HG03108 (cell line): ENCODE measurements around the gene IGFBP1.

ENCODE experiments used
- ATAC-seq: cut with Tn5 transposase; IDR thresholded peaks from one replicate; pipeline ENCODE4 v1.9.1; 2021; ENCODE audit warnings: moderate library complexity; ENCODE audit not compliant: unreplicated experiment

Gene IGFBP1

DNA sequence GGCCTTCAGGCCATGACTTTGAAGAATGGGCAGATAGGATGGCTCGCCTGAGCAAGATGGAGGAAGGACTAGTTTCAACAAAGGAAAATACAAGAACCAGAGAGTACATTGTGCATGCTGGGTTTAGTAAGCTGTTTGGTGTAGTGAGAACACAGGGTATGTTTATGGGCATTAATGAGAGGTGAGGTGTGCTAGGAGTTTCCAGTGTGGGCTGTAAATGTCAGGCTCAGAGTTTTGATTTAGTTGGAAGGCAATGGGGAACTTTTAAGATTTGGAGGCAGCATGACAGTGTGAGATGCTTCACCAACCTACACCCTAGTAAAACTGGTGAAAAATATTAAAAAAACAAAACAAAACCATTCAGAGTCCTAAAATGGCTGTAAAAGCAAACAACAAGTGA is 13.3 kb downstream of the IGFBP1 start:
- no peak for ATAC-seq

DNA sequence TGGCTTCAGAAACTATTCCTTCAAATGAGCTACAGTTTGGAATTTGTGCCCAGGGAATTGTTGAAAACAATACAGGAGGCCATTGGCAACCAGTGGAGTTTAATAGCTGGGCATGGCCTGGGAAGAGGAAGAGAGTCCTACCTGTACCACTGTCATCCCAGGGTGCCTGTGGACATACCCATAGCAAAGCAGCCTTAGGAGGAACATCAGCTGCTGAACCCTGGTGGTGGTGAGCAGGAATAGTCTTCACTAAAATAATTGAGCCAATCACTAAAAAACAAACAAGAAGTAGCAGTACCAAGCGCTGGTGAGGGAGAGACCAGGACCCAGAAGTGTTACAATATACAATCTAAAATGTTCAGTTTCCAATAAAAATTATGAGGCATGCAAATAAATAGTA is 14.5 kb downstream of the IGFBP1 start:
- no peak for ATAC-seq

DNA sequence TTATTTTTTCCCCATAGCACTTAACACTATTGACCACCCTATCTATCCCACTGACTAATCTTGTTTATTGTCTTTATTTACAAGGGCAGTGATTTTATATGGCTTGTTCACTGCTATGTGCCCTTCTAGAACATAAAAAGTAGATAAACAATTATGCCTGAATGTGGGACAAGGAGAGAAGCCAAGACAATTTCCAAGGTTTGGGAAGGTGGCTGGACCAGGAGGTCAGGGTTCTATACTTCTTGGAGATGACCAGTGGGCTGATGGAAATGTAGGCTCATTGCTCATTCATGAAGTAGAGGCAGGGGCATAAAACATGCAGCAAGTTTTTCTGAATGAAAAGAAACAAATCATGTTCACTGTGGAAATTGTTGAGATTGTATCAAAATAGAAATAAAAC is 21.3 kb downstream of the IGFBP1 start:
- no peak for ATAC-seq

DNA sequence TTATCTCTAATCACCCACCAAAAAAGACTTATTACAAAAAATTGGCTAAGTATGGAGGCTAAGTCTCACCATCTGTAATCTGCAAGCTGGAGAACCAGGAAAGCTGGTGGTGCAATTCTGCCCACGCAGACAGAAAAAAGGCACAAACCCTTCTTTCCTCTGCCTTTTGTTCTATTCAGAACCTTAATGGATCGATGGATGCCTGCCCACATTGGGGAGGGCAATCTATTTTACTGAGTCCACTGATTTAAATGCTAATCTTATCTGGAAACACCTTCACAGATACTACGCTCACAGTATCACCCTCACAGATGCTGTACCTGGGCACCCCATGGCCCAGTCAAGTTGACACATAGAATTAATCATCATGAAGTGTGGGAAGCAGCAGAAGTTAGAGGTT is 22.6 kb downstream of the IGFBP1 start:
- ATAC-seq = no peak

DNA sequence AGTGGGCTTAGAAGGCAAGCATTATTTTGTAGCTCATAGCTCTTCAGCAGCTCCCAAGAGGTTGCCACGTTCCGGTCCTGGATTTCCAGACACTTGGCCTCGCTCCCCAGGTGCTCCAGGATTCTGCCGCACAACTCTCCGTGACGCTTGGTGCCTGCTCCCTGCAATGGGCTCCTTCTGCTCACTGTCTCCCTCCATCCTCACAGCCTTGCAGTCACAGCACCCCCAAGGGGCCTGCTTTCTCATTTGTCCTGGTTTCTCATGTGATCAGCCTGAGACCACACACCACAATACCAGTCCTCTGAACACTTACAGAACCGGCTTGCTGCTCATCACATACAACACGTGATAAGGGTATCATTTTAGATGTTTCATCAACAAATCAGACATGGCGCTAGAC is 23.0 kb downstream of the IGFBP1 start:
- no peak for ATAC-seq

DNA sequence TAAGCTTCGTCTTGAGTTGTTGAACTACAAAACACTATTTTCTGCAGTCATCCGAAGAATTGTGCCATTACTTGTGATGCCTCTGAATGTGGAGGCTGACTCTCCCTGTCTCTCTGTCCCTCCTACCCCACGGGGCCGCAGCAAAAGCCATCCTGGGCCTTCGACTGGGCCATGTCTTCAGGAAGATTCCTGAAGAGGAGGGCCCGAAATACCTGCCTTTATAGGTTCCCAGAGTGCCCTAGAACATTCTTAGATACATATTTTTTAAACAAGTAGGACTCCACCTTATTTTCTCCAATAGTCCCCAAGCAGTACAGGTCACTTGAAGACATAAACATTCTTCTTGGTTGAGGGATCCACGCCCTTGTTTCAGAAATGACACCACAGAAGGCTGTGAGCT is 24.7 kb downstream of the IGFBP1 start:
- ATAC-seq = no peak

DNA sequence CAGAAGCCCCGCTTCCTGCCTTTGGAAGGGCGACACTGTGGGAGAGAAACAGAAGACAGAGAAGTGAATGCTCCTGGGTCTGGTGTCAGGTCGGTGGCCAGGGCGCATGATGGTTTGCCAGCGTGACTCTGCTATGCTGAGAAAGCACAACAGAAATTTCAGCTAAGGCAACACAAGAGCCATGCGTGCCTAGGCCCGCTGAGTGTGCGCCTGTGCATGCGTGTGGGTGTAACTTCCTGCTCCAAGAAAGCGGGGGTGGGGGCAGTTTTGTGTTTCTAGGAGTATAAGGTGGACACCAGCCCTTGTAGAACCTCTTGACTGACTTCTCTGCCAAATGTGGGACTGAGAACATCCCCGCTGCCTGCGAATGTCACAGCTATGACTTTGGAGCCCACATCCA is 26.6 kb downstream of the IGFBP1 start:
- no peak for ATAC-seq

DNA sequence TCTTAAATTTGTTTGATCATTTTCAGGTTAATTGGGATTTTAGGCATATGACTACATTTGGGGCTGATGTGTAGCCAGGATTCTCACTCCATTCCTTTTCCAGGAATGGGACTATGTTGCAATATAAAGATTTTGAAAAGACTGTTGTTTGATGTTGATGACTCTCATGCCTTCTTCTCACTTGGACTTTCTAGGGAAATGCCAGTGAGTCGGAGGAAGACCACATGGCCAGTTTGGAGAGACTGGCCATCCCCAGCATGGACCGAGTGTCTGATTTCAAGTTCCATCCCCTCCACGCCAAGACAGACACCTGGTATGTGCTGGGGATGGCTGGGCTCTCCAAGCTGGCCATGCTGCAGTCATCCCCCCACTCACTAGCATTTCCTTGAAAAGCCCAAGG is 27.3 kb downstream of the IGFBP1 start:
- ATAC-seq = no peak

DNA sequence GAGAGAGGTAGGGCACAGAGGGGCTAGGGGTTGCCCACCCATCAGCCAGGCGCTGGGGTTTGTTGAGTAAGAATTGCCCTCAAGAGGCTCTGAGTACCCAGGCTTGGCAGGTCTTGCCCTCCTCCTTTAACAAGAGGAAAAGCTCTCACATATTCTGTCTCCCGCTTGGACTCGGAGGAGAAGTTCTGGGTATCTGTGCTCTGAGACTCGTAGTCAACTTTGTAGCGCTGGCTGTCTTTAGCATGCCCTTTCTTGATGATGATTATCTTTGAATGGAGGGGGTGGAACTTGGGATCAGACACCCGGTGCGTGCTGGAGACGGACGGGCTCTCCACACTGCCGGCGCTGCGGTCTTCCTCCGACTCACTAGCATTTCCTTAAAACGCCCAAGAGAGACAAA is 28.8 kb downstream of the IGFBP1 start:
- ATAC-seq = no peak

DNA sequence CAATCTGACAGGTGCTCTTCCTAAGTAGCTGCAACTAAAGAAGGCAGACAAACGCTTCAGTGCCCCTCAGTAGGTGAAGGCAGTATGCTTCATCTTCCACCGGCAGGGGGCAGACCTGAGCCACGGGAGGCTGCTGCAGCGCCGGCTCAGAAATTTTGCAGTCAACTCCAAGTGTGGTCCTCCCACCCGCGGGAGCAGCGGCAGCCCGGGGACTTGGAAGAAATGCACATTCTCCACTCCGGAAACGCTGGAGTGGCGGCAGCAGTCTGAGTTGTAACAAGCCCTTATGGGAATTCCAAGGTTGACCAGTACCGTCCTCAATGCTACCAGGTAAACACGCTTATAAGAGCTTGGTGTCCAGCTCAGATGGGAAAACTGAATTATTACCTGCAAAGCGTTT is 29.4 kb downstream of the IGFBP1 start:
- peak; percentile 52 for ATAC-seq

DNA sequence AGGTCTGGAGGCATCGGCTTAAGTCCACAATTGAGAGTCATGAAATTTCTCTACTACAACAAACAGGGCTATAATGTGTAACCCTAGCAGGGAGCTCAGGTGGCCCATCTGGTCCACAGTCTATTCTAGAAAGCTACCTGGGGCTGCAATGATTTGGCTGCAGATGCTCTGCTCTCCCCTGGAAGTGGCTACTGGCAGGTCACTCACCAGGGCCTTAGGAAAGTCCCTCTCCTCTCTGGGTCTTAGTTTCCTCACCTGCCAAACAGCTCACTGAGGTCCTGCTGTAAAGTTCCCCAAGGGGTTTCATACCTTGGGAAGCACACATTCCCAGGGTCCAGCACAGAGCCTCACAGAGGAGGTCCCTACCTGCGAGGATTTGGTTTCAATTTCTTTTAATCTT is 30.3 kb downstream of the IGFBP1 start:
- no peak for ATAC-seq

DNA sequence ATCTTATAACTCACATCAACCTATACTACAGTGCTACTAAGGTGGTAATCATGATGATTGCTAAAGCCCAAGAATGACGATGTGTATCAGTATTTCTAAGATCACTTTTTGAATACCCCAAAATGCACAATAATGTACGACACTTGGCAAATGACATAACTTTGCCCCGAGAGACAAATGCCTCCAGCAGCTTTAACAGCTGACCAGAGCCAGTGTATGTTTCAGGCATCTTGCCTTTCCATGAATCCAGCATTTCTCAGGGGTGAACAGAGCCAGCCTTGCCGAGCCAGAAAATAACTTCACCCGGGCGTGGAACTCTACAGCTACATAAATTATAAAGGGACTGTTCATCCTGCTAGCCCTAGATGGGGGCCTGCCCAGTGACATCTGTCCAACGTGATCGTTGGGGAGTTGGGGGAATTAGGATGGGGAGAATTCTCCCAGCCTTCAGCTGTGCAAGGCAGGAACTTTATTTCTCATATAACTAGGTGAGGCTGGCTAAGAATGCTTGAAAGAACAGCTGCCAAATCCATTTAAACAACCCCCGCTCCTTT is 31.0 kb downstream of the IGFBP1 start:
- no peak for ATAC-seq

DNA sequence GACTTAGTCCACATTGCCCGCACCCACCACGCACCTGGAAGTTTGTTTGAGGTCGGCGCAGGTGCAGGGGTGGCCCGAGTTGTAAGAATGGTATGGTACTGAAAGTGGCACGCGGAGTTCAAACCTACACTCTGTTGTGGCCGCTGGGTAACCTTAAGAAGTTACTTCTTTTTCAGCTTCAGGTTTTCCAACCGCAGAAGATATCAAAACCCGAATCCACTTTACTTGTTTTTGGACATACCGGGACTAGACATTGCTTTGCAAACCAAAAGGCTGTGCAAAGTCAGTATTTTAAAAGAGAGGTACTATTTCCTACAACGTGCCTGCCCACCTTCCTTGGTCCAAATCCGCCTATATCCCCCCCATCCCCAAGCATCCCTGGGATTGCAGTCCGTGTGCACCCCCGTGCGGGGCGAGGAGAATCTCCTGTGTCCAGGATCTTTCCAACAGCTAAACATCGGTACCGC is 31.7 kb downstream of the IGFBP1 start:
- ATAC-seq = no peak

DNA sequence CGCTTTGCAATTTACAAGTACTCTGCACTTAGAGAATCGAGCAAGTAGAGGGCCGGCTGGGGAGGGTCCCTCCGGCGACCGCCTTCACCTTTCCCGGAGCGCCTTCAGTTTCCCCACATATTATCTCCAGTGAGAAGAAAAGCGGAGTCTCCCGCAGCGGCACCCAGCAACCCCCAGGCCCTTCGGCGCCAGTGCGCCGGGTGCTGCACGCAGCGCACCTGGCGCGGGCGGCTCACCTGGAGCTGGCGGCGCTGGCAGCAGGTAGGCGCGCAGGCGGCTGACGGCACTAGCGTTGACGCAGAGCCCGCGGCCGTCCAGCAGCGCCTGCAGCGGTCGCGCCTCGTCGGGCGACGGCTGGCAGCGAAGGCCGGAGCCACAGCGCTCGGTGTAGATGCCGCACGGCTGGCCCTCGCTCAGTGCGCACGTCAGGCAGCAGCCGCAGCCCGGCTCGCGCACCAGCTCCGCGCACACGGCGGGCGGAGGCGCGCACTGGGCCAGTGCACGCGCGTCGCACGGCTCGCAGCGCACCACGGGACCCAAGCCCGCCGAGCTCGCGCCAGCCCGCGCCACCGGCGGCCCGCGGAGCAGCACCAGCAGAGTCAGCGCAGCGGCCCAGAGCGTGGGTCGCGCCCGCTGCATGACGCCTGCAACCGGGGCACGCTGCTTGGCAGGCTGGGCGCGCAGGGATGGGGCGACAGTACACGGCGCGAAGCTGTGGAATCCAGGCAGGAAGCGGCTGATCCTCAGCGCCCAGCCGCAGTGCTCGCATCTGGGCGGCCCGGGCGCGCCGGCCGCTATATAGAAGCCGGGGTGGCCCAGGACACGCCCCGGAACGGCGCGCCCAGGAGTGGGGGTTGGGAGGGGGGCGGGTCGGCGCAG is 32.5 kb downstream of the IGFBP1 start, which contains the start of gene IGFBP3:
Gene IGFBP3, minus strand, starts transcription at position 771 of the 879 bp plus-strand sequence. Its CDS starts 132 bp downstream, at position 639.
- ATAC-seq = no peak

DNA sequence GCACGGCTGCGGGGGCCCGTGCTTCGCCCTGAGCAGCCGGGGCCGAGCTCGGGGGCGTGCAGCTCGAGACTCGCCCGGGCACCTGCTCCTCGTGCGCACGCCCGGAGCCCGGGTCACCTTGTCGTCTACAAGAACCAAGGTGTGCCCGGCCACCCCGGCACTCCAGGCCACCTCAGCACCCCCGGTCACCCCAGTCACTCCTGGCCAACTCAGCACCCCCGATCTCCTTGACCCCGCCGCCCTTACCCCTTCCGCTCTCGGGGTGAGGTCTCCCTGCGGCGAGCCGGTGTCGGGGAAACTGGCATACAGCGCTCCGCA is 33.1 kb downstream of the IGFBP1 start:
- no peak for ATAC-seq

DNA sequence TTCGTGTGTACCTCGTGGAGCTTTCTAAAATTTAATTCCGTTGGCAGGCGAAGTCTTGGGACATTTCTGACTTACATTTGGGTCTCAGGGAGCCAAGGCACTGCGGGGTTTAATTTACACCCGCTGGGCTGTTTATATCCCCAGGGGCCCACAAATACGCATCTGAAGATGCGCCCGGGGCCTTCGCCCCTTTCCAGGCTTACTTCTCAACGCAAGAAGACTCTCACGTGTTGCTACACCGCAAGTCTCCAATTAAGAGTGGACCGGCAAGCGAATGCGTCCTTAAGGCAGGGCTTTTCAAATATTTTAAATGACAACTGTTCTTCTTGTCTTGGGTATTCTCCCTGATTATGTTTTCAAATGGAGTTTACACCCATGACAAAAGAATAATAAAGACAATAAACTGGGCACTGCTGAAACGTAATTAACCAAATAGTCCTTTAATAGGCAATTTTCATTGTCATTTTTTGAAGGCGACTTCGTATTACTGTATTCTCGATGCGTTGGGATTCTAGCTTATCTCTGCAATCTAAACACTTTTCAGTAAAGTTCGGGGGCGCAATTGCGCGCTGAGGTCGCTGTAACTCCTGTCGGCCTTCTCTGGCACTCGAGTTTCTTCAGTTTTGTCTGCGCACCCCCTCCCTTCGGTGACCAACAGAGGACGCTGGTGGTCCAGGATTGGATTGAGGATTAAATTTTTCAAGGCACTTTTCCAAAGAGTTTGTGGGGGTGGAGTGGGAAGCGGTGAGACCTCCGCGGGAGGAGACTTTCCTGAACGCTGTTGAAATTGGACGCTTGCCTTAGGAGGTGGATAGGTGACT is 33.6 kb downstream of the IGFBP1 start:
- no peak for ATAC-seq

DNA sequence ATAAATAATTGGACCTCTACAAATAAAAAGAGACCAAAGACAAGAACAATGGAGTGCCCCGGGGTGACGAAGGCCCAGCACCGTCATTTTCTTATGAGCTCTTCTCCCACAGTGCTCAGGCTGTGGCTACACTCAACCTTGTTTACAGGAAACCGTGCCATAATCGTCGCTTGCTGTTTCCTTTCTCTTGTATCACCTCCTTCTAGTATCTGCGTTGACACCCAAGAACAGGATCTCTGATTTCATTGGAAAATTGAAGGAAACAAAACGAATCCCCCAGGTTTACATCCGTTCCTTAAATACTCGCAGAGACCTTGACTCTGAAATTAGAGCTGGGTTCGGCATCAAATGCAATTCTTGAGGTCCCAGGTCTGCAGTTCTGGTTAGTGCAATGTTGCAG is 34.5 kb downstream of the IGFBP1 start:
- no peak for ATAC-seq

DNA sequence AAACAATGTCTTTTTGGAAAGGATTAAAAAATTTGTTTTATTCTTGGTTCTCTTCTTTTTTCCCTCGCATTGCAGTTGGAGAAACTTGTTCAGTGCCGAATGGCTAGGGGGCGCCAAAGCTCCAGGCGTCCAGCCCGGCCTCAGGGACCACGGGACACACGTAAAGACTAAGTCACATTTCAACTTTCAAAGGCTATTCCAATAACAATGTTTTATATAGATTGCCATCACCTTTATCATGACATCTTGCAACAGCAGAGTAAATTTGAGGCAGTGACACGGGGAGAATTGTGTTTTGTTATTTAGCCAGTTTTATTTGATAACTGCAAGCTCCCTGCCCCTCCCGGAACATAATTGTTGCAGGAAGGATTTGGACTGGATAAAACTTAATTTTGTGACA is 35.0 kb downstream of the IGFBP1 start:
- no peak for ATAC-seq

DNA sequence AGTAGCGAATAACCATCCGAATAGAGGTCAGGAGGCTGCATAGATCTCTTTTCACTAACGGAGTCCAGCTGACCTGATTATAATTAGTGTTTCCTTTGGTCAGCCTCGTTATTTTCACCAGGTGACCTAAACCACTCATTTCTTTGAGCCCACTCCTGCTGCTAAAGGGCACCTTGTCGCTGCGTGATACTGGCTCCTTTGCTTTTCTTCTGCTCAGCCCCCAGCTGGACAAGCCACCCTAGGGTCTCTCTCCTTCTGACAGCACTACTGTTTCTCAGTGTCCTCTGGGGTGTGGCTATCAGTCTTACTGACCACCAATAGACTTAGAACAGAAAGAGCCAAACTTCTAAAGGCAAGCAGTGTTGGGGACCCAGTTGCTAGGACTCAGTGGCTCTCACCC is 35.5 kb downstream of the IGFBP1 start:
- no peak for ATAC-seq

DNA sequence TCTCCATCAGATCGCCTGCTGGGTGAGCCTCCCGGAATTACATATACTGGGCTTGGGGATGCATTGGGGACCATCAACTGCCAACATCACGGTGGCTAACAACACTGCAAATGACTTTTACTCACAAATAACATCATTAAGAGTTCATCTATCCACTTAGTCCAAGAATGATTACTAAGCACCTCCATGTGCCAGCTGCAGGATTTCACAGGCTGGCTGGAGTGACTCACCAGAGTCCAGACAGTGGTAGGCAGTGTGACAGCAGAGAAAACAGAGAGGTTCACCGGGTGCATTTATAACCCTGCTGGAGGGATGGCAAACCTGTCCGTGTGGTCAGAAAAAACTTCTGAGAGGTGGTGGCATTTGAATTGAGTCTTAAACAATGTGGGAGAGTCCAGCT is 36.0 kb downstream of the IGFBP1 start:
- ATAC-seq = no peak

DNA sequence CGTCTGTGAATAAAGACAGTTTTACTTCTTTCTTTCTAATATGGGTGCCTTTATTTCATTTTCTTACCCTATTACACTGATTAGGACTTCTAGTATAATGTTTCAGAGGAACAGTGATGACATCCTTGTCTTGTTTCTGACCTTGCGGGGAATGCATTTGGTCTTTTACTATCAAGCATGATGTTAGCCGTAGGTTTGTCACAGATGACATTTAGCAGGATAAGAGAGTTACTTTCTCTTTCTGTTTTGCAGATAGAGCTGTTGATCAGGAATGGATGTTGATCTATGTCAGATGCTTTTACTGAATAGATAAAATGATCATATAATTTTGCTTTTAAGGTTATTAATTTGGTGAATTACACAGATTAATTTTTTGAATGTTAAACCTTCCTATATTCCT is 39.4 kb downstream of the IGFBP1 start:
- ATAC-seq = no peak

DNA sequence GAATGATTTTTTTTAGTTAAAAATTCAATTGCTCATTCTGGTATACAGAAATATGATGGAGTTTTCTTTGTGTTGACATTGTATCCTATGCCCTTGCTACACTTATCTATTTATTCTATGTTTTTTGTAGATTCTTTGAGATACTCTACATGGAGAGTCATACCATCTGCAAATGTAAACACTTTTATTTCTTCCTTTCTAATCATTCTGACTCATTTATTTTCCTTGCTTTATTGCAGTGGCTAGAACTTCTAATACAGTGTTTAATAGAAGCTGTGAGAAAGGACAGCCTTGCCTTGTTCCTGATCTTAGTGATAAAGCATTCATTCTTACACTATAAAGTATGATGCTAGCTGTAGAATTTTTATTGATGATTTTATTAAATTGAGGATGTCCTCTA is 42.7 kb downstream of the IGFBP1 start:
- no peak for ATAC-seq
